Activated CD8-positive, alpha-beta memory T cell treated with anti-CD3 and anti-CD28 coated beads for 1 hour (primary cell): ENCODE measurements around the gene FAF1.
"Not testable (repeated sequence)": the region's sequence is repeated elsewhere in the genome, so short reads cannot be mapped to it uniquely, and the experiment has no call there.

Source experiments
- DNase-seq, 2 donors: peaks; one replicate each; pipeline ENCODE4 v3.0.0-alpha.2; 2020; ENCODE audit warnings: low read depth in 1 of 2; ENCODE audit errors: extremely low read depth in 1 of 2

The FAF1 gene

DNA sequence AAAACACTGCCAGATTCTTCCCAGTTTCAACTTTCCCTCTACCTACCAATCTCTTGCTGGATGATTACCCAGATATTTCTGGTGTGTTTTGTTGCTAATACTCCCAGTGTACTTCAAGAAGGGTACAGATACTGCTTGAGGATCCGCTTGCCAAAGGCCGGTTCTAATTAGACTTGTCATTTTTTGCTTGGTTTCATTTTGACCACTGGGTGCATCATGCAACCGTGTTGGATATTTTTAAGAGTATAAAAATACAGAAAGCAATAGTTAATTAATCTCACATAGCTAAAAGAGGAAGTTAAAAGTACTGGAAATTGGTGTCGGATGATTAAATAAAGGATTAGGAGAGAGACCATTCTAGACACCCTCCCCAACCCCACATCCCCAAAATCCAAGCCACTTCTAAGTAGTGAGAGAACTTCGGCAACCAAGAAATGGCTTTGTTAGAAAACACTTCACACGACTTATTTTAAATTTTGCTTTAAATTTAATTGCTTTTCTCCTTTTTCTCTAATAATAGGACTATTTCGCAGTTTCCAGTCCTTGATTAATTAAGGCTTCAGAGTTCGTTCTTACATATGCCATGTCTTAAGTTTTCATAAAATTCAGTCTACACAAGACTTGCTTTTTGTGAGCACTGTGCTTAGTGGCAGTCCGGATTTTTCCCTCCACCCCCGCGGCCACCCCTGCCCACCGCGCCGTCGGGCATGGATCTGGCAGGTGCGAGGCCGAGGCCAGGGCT is 7.5 kb upstream of the FAF1 start:
- DNase-seq, result no peak

DNA sequence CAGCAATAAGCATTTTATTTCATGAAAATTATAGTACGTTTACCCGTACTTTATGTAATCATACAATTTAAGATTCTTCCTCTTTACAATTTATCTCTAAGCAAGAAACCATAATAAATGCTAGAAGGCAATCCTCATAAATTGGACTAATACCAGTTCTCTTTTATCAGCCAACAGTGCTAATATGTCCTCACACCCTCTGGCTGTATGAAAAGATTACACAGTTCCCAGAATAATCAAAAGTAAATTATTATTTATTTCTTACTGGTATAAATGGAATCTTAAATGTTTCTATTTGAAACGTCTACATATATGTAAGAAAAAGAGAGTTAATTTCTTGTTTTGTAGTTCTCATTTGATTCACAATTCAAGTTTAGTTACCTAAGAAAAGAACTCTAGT is 6.9 kb upstream of the FAF1 start:
- DNase-seq, result no peak

DNA sequence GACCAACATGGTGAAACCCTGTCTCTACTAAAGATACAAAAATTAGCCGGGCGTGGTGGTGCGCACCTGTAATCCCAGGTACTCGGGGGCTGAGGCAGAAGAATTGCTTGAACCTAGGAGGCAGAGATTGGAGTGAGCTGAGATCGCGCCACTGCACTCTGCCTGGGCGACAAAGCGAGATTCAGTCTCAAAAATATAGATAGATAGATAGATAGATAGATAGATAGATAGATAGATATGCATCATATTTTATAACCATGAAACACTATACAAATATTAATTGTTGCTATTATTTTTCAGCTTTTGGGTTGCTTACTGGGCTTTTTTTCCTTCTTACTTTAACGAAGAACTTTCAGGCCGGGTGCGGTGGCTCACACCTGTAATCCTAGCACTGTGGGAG is 4.8 kb upstream of the FAF1 start:
- DNase-seq, result no peak

DNA sequence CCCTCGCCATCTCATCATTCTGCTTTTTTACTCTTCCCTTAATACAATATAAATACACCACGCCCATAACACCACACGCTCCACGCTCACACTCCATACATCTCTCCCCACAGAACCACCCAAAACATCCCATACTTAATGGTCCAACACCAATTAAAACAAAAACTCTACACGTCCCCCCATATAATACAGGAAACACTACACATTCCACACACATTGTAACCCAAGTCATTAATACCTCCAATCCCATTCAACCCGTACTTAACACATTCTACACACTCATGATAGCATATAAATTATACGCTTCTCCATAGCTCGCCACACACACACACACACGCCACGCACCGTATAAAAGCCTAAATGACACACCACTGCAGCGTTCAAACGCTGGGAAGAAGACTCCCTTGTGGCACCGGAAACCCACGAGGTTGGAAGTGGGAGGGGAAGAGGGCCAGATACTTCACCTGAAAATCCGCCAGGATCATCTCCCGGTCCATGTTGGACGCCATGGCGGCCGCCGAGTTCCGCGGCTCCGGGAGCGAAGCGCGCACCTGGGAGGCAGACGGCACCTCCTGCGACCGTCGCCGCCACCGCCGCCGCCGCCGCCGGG is 659 bp downstream of the FAF1 start:
- DNase-seq, result no peak

DNA sequence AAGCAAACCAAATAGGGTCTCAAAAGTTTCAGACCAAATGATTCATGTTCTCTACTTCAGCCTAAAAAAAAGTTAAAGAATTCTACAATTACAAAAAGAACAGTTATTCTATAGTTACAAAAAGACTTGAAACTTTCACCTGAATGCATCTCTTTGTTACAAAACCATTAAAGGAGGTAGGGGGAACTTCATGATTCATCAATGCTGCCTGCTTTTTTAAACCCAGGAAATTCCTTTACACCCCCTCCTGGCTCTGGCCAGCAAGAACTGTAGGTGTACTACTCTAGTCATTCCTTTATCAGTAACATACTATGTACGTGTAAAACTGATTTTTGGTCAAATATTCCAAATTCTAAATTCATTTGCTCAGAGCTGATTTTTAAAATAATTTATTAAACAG is 5.0 kb downstream of the FAF1 start:
- no peak for DNase-seq

DNA sequence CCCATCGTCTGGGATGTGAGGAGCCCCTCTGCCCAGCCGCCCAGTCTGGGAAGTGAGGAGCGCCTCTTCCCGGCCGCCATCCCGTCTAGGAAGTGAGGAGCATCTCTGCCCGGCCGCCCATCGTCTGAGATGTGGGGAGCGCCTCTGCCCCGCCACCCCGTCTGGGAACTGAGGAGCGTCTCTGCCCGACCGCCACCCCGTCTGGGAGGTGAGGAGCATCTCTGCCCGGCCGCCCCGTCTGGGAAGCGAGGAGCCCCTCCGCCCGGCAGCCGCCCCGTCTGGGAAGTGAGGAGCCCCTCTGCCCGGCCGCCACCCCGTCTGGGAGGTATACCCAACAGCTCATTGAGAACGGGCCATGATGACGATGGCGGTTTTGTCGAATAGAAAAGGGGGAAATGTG is 7.5 kb downstream of the FAF1 start:
- DNase-seq, result not testable (repeated sequence)

DNA sequence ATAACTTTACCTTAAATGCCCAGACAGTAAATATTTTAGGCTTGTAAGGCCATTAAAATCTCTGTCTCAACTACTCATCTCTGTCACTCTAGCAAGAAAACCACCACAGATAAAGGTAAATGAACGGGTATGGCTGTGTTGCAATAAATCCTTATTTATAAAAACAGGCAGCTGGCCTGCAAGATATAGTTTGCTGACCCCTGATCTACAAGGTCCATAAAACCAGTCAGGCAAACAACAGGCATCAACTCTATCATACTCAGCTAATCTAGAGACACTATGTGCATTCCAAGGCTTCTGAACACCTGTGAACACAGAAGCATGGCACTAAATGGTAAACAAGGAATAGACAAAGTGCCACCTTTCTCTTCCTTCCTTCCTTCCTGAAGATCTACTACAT is 9.7 kb downstream of the FAF1 start:
- no peak for DNase-seq

DNA sequence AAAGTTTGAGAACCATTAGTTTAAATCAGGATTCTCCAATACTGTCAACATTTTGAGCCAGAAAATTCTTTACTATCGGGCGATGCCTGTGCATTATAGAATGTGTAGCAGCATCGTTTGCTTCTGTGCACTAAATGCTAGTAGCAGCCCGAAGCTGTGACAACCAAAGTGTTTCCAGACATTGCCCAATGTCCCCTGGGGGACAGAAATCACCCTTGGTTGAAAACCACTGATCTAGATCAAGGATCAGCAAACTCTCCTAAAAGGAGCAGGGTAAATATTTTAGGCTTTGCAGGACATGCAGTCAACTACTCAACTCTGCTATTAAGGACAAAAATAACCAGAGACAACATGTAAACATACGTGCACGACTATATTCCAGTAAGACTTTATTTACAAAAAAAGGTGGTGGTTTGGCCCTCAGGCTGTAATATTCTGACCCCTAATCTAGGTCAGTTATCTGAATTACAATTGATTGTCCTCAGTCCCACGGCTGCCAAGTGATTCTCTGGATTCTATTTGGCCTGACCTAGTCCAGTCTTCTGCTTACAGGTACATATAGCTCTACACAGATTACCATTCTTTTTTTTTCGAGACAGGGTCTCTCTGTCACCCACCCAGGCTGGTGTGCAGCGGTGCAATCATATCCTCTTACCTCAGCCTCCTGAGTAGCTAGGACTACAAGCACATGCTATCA is 10.6 kb downstream of the FAF1 start:
- no peak for DNase-seq

DNA sequence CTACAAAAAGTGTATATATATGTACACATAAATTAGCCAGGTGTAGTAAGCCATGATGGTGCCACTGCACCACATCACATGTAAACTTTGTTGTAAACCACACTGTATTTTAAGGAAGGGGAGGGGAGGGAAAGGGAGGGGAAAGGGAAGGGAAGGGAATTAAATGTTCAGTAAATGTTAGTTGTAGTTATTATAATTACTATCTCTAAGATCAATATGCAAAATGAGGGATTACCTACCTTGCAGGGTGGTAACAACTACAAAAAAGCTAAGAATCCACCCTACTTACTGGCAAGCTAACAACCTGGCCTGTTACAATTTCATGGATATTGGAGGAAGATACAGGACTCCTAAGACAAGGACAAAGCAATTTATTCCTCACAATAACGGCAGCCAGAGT is 17.7 kb downstream of the FAF1 start:
- DNase-seq, result no peak

DNA sequence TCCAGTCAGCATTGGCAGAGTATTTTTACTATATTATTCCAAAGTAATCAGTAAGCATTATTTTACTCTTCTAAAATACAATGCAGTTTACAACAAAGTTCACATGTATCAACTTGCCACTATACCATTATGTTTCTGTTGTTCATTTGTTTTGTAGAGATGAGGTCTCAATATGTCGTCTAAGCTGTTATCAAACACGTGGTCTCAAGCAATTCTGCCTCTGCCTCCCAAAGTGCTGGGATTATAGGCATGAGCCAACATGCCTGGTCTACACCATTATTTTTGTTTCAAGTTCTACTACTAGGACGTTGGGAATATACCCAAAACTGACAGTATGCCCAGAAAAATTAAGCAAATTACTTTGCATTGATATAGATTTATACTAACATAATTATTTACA is 19.8 kb downstream of the FAF1 start:
- DNase-seq, result no peak

DNA sequence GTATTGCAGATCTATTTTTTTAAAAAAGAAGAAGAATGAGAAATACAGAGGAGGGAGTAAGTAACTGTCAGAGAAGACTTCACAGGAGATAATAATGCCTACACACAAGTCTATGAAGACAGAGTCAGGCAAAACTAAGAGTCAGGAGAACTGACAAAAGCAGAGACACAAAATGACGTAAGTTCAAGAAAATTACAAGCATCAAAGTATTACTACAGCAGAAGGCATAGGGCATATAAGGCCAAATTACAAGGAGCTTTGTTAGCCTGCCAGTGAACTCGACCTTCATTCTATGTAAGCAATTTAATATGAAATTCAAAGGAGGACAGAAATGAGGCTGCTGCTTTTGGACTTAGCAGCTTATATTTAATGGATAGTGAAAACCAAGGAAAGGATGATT is 23.7 kb downstream of the FAF1 start:
- no peak for DNase-seq

DNA sequence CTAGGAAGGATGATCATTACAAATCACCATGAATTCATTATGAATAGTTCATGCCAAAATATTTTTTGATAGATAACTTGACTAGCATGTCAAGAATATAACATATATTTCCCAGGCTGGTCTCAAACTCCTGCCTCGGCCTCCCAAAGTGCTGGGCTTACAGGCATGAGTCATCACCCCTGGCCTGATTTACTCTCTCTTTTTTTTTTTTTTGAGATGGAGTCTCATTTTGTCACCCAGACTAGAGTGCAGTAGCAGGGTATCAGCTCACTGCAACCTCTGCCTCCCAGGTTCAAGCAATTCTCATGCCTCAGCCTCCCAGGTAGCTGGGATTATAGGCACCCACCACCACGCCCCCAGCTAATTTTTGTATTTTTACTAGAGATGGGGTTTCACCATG is 24.8 kb downstream of the FAF1 start:
- not testable (repeated sequence) for DNase-seq

DNA sequence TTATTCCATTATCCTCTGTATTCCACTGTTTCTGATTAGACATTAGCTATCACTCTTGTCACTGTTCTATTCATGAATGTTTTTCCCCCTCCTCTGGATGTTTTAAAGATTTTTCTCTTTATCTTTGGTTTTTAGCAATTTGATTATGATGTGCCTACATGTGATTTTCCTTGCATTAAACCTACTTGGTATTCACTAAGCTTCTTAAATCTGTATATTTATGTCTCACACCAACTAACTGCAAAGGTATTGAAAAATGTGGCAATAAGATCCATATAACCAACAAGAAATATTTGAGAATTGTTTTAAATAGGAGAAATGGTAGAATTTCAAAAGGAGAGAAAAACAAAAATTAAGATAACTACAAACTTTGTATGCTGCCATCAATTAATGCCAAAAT is 25.2 kb downstream of the FAF1 start:
- DNase-seq, result no peak

DNA sequence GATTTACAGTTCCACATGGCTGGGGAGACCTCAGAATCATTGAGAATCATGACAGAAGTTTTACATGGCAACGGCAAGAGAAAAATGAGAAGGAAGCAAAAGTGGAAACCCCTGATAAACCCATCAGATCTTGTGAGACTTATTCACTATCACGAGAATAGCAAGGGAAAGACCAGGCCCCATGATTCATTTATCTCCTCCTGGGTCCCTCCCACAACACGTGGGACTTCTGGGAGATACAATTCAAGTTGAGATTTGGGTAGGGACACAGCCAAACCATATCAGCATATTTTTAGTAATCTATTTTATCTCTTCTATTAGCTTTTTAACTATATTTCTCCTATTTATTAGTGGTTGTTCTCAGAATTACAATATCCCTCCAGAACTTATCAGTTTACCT is 26.3 kb downstream of the FAF1 start:
- not testable (repeated sequence) for DNase-seq

DNA sequence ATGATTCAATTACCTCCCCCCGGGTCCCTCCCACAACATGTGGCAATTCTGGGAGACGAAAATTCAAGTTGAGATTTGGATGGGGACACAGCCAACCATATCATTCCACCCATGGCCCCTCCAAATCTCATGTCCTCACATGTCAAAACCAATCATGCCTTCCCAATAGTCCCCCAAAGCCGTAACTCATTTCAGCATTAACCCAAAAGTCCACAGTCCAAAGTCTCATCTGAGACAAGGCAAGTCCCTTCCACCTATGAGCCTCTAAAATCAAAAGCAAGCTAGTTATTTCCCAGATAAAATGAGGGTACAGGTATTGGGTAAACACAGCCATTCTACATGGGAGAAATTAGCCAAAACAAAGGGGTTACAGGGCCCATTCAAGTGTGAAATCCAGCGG is 28.0 kb downstream of the FAF1 start:
- not testable (repeated sequence) for DNase-seq

DNA sequence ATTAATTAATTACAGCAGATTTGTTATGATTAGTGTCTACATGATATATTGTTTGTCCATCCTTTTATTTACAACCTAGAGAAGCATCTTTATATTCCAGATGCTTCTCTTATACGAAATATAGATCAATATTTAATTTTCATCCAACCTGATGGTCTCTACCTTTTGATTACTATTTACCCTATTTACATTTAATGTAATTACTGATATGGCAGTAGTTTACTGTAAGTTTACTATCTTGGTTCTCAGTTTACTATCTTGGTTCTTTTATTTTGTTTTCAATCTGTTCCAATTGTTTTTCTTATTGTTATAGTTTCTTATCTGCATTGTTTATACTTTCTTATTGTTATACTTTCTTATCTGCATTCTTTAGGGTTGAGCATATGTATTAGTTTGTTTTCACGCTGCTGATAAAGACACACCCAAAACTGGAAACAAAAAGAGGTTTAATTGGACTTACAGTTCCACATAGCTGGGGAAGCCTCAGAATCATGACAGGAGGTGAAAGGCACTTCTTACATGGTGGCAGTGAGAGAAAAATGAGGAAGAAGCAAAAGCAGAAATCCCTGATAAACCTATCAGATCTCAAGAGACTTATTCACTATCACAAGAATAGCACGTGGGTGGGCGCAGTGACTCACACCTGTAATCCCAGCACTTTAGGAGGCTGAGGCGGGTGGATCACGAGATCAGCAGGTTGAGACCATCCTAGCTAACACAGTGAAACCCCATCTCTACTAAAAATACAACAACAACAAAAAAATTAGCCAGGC is 28.9 kb downstream of the FAF1 start:
- DNase-seq, result no peak

DNA sequence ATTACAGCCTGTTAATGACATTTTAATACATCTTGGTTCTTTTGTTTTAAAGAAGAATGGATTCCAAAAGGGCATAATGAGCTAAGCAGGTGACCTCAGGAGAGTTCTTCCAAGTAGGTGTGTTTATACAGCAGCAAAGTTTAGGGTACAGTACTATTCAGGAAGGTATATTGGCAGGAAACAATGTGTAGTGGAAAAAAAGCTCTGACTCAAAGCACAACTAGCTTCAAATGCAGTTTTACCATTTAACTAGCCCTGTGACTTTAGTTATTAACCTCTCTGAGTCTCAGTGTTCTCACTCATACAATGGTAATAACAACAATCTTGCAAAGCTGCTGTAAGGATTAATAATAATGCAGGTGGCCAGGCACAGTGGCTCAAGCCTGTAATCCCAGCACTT is 29.9 kb downstream of the FAF1 start:
- no peak for DNase-seq

DNA sequence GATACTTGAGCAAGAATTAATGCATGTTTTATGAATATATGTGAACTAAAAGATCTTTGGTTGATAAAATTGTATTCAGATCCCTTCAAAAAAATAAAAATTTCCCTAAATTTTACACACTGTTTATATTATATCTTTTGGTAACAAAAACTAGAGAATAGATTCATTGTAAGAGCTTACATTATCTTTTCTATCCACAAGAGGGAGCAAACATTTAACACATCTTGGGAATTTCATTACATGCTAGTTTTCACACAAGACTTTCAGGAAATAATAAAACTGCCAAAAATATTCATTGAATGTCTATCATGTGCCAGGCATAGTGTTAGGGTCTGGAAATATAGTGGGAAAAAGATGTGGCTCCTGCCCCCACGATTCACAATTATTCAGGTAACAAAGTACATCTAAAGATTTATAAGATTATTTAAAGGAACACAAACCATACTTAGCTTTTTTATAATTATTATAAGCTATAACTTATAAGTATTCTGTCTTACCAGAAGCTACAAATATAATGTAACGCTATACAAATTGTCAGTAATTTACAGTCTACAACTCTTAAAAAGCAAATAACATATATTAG is 30.6 kb downstream of the FAF1 start:
- no peak for DNase-seq

DNA sequence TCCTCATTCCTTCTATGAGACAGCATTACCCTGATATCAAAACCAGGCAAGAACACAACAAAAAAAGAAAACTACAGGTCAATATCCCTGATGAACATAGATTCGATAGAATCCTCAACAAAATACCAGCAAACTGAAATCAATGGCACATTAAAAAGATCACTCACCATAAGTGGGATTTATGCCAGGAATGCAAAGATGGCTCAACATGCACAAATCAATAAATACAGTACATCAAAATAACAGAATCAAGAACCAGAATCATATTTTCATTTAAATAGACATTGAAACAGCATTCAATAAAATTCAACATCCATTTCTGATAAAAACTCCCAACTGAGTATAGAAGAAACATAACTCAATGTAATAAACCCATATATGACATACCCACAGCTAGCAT is 36.5 kb downstream of the FAF1 start:
- DNase-seq, result no peak

DNA sequence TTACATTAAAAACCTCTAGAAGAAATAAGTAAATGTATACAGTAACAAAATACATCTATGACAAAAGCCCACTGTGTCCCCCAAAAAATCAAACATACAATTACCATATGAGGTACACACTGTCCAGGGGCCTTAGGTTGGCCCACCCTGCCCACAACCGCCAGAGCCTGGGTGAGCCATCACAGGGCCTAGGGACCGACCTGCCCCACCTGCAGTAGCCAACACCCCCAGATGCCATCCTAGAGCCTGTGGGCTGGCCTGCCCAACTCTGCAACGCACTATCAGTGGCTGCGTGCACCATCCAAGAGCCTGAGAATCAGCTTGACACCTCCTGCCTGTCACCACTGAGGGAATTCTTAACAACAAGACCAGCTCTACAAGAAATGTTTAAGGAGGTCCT is 39.0 kb downstream of the FAF1 start:
- DNase-seq, result no peak

DNA sequence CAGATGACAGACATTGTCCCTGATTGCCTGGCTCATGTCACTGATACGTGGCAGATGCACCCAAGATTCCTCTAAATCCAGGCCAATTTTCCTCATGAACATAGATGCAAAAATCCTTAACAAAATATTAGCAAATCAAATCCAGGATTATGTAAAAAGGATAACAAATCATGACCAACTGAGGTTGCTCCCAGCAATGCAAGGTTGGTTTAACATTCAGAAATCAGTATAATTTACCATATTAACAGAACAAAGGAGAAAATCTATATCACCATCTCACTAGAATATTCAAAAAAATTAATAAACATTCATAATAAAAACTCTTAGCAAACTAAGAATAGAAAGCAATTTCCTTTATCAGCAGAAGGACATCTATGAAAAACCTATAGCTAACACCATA is 39.7 kb downstream of the FAF1 start:
- DNase-seq, result no peak
